Smooth muscle cell (in vitro differentiated cells): Measurements from ENCODE around the gene HKDC1. TPM values are rescaled to one million over a fixed set of nuclear protein-coding genes. Genes with fewer than 3 reads are reported as not detected.
A peak's percentile ranks its signal among the peaks of the same experiment; 100 is the strongest.

Experiments
- DNase-seq: peaks from one replicate; lab custom pipeline; 2025; ENCODE audit not compliant: unreplicated experiment; lab: John Stamatoyannopoulos, UW
- H2AFZ ChIP-seq: fragments of 200-600 bp; sonication (generic); 2 replicates; pipeline ENCODE4 v1.6.0; 2016; ENCODE audit warnings: antibody characterized with exemption, low read depth, mild to moderate bottlenecking
- H3F3A ChIP-seq: fragments of 200-600 bp; sonication (generic); 2 replicates; pipeline ENCODE4 v1.6.0; 2017; ENCODE audit warnings: antibody characterized with exemption, low read depth
- H3K27ac ChIP-seq: fragments of 200-600 bp; sonication (generic); 2 replicates; pipeline ENCODE4 v1.5.1; 2016; ENCODE audit warnings: low read depth, mild to moderate bottlenecking
- H3K27me3 ChIP-seq: fragments of 200-600 bp; sonication (generic); 2 replicates; pipeline ENCODE4 v1.6.1; 2016; ENCODE audit warnings: low read depth, mild to moderate bottlenecking
- H3K36me3 ChIP-seq: fragments of 200-600 bp; sonication (generic); 2 replicates; pipeline ENCODE4 v1.5.1; 2016; ENCODE audit warnings: low read depth
- H3K4me1 ChIP-seq: fragments of 200-600 bp; sonication (generic); 2 replicates; pipeline ENCODE4 v1.5.1; 2016; ENCODE audit warnings: low read depth
- H3K4me2 ChIP-seq: fragments of 200-600 bp; sonication (generic); 2 replicates; pipeline ENCODE4 v1.6.0; 2016; ENCODE audit warnings: mild to moderate bottlenecking
- H3K4me3 ChIP-seq: fragments of 200-600 bp; sonication (generic); 2 replicates; pipeline ENCODE4 v1.5.1; 2016; ENCODE audit warnings: mild to moderate bottlenecking
- H3K79me2 ChIP-seq: fragments of 200-600 bp; sonication (generic); 2 replicates; pipeline ENCODE4 v1.6.0; 2016; ENCODE audit warnings: low read depth, mild to moderate bottlenecking
- H3K9ac ChIP-seq: fragments of 200-600 bp; sonication (generic); 2 replicates; pipeline ENCODE4 v1.6.0; 2016; ENCODE audit warnings: low read depth
- H3K9me3 ChIP-seq: fragments of 200-600 bp; sonication (generic); replicated peaks from 2 replicates; pipeline ENCODE4 v1.5.1; 2016; ENCODE audit warnings: low read depth
- H4K20me1 ChIP-seq: fragments of 200-600 bp; sonication (generic); 2 replicates; pipeline ENCODE4 v1.6.0; 2016; ENCODE audit warnings: low read depth
- WGBS: methylation state at CpG from one replicate; pipeline ENCODE4 v1.1.7; 2016; ENCODE audit warnings: low lambda C conversion rate; 5-methylcytosine and 5-hydroxymethylcytosine counted together
- polyA plus RNA-seq: library from polyadenylated mRNA; unstranded; fragments of >200 nt; fragmentation: Nextera tagmentation; extraction: Ambion mirVana; gene quantifications from 2 replicates; pipeline ENCODE4 v1.2.1, GENCODE V29; 2016
- total RNA-seq: library from RNA; depleted of rRNA; stranded (reverse); fragments of >200 nt; gene quantifications from 2 replicates; pipeline ENCODE4 v1.2.3, GENCODE V29; 2014
- TF ChIP-seq, protein P1 (sequence below): fragments of 200-600 bp; sonication (generic); IDR thresholded peaks from 2 replicates; pipeline ENCODE4 v1.5.1; 2017; ENCODE audit warnings: borderline replicate concordance, mild to moderate bottlenecking, antibody characterized with exemption; ENCODE audit not compliant: insufficient read depth, poor library complexity, severe bottlenecking

HKDC1 gene
- total and polyA plus RNA-seq, 2 experiments from 2014 or later: 0.09 to 0.27 TPM

DNA sequence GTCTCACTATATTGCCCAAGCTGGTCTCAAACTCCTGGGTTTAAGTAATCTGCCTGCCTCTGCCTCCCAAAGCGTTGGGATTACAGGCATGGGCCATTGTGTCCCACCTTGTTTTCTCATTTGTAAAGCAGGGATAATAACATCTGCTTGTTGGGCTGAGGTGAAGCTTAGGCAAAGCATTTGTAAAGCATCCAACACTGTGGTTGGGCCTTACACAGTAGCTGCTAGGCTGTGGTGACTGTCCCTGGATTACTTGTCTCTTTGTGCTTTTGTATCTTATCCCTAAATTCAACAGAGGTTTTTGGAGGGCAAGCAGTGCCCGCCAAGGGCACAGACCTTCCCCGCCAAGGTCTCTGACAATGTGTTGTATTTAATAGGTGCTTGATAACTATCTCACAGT lies 14.3 kb downstream of the HKDC1 start:
- no peak overlapping the region for H2AFZ ChIP-seq
- H3K27ac ChIP-seq: no peak overlapping the region
- no peak overlapping the region for H3K4me2 ChIP-seq
- no peaks in the 10 kb centered on the region for H3F3A ChIP-seq
- peaks cover 9% of the 10 kb centered on the region for H3K4me1 ChIP-seq
- no peaks in the 10 kb centered on the region for H3K27me3 ChIP-seq
- H4K20me1 ChIP-seq: no peaks in the 10 kb centered on the region
- no peak for DNase-seq
- 94% methylated on average over 3 of the region's 3 CpGs for WGBS
- H3K9ac ChIP-seq: no peak overlapping the region
- no peaks in the 10 kb centered on the region for H3K79me2 ChIP-seq
- H3K4me3 ChIP-seq: no peak overlapping the region
- H3K36me3 ChIP-seq: no peaks in the 10 kb centered on the region
- TF ChIP-seq, protein P1, sequence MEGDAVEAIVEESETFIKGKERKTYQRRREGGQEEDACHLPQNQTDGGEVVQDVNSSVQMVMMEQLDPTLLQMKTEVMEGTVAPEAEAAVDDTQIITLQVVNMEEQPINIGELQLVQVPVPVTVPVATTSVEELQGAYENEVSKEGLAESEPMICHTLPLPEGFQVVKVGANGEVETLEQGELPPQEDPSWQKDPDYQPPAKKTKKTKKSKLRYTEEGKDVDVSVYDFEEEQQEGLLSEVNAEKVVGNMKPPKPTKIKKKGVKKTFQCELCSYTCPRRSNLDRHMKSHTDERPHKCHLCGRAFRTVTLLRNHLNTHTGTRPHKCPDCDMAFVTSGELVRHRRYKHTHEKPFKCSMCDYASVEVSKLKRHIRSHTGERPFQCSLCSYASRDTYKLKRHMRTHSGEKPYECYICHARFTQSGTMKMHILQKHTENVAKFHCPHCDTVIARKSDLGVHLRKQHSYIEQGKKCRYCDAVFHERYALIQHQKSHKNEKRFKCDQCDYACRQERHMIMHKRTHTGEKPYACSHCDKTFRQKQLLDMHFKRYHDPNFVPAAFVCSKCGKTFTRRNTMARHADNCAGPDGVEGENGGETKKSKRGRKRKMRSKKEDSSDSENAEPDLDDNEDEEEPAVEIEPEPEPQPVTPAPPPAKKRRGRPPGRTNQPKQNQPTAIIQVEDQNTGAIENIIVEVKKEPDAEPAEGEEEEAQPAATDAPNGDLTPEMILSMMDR: no peak
- H3K9me3 ChIP-seq: no peaks in the 10 kb centered on the region

DNA sequence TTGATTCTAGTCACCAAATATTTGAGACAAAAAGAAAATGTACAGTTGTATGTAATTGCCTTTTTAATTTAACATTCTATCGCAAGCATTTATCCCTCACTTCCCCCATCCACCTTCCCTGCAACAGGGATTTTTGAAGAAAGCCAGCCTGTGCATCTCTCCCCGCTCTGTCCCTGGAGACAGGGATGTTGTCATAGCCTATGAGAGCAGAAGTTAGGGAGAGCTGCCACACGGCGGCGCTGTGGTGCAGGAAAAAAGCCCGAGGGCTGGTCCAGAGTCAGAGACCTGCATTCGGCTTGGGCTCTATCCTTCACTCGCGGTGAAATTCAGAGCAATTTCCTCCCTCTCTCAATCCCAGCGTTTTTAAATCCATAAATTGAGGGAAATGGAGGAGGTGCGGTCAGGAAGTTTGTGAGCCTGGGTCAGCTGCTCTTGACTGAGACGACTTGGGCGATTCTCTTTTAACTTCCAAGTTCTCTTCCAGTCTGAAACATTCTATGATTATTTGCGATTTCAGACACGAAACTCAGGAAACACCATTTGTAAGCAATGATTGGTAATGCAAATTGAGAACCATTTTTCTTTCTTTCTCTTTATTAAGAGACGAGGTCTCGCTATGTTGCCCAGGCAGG lies 17.5 kb downstream of the HKDC1 start:
- Histone ChIP-seq H2AFZ (no peak overlapping the region), H3K79me2 (no peaks in the 10 kb centered on the region), H3K4me1 (peaks cover 5% of the 10 kb centered on the region), H3K4me3 (no peak overlapping the region), H3K27me3 (no peaks in the 10 kb centered on the region), H4K20me1 (no peaks in the 10 kb centered on the region), H3F3A (no peaks in the 10 kb centered on the region), H3K9ac (no peak overlapping the region), H3K4me2 (no peak overlapping the region), H3K9me3 (no peaks in the 10 kb centered on the region), H3K27ac (no peak overlapping the region), H3K36me3 (no peaks in the 10 kb centered on the region)
- WGBS: 26% methylated on average over 17 of the region's 17 CpGs
- DNase-seq: peak; percentile 75
- TF ChIP-seq, protein P1: peak; percentile 95

DNA sequence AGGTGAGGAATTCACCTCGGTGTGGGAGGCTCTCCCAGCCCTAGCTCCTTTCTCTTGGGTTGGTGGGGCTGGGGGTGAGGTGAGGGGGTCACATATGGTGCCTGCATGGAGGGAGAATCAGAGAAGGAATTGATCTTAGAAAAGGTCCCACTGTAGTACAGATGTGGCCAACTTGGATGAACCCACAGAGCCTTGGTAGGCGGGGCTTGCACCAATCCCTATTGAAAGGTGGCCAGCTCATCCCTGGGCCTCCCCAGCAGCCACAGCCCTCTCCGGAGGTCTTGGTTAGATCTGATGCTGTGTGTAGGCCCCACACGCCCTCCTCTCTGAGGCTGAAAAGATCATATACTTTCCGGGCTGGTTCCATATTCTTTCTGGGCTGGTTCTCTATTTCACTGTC lies 19.0 kb downstream of the HKDC1 start:
- no peak overlapping the region for H3K4me2 ChIP-seq
- no peak for DNase-seq
- no peak overlapping the region for H3K9ac ChIP-seq
- H2AFZ ChIP-seq: no peak overlapping the region
- no peaks in the 10 kb centered on the region for H3K79me2 ChIP-seq
- 79% methylated on average over 5 of the region's 5 CpGs for WGBS
- TF ChIP-seq, protein P1: no peak
- no peaks in the 10 kb centered on the region for H3F3A ChIP-seq
- no peak overlapping the region for H3K4me3 ChIP-seq
- H3K9me3 ChIP-seq: no peaks in the 10 kb centered on the region
- H4K20me1 ChIP-seq: no peaks in the 10 kb centered on the region
- H3K36me3 ChIP-seq: no peaks in the 10 kb centered on the region
- no peaks in the 10 kb centered on the region for H3K4me1 ChIP-seq
- no peaks in the 10 kb centered on the region for H3K27me3 ChIP-seq
- no peak overlapping the region for H3K27ac ChIP-seq

DNA sequence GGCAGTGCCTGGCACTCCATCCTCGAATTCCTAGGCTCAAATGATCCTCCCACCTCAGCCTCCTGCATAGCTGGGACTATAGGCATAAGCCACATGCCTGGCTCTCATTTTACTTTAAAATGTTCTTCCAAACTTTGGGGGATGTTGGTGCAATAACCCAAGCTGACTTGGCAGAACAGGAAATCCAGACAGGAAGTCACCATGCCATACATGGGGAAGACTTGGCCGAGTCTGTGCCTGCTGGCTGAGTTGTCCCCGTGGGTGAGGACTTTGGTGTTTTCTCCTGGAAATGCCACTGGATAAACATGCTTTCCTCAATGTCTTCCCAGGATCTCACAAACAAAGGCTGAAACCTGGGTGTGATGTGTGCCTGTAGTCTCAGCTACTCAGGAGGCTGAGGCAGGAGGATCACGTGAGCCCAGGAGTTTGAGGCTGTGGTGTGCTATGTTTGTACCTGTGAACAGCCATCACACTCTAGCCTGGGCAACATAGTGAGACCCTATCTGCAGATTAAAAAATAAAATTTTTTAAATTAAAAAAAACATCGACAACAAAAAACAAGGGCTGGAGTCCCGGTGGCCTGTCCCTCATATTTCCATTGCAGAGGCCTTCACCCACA lies 19.8 kb downstream of the HKDC1 start:
- no peaks in the 10 kb centered on the region for H3K36me3 ChIP-seq
- H3K9me3 ChIP-seq: no peaks in the 10 kb centered on the region
- DNase-seq: no peak
- no peak overlapping the region for H3K27ac ChIP-seq
- no peak overlapping the region for H3K9ac ChIP-seq
- no peak overlapping the region for H3K4me3 ChIP-seq
- no peaks in the 10 kb centered on the region for H3F3A ChIP-seq
- H2AFZ ChIP-seq: no peak overlapping the region
- WGBS: 85% methylated on average over 6 of the region's 6 CpGs
- no peak overlapping the region for H3K4me2 ChIP-seq
- no peaks in the 10 kb centered on the region for H4K20me1 ChIP-seq
- no peaks in the 10 kb centered on the region for H3K27me3 ChIP-seq
- TF ChIP-seq, protein P1: no peak
- no peaks in the 10 kb centered on the region for H3K79me2 ChIP-seq
- H3K4me1 ChIP-seq: no peaks in the 10 kb centered on the region
